DMS153 treated with DMSO at 0.1 percent for 48 hours (cell line): ENCODE results near the gene WDR36.

ENCODE experiments used
- DNase-seq: peaks from one replicate; lab custom pipeline; 2025; ENCODE audit not compliant: unreplicated experiment; lab: John Stamatoyannopoulos, UW

WDR36 gene

DNA sequence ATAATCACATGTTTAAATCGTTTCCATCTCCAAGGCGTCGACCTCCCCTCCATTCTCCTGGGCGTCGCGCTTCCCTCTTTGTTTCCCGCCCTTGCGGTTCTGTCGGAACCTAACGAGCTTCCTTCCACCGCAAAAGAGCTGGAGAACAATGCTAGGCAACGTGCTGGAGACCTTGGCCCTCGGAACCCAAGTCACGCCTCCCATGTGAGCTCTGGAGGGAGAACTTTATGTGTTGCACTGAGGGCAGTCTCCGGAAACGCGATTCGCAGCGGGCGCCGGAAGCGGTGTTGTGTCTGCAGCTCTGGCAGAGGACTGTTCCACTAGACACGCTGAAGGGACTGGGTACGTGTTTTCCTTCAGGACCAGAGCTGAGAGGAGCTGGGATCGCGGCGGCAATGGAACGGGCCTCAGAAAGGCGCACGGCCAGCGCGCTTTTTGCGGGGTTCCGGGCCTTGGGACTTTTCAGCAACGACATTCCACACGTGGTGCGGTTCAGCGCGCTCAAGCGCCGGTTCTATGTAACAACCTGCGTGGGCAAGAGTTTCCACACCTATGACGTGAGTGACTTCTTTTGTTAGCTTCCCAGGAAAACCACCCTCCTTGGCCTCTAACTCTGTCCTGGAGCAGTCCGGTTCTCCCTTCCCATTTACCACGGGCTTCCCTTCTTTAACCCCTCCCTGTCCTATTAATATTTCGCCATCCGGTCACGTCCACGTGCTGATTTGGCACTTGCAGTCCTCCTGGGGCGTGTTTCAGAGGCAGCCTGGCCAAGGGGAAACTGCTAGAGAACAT is at the start of gene WDR36:
TSS of gene WDR36 (plus strand) at position 287 of the 792 bp plus-strand sequence. CDS start at position 396, 109 bp downstream.
- peak; percentile 23 for DNase-seq

- no peak for DNase-seq
These were observed 48.2 kb upstream of the WDR36 start for GRCh38 chr5:111043712-111044506.

- DNase-seq = no peak
These were observed 34.1 kb upstream of the WDR36 start for GRCh38 chr5:111058064-111058463.

DNA sequence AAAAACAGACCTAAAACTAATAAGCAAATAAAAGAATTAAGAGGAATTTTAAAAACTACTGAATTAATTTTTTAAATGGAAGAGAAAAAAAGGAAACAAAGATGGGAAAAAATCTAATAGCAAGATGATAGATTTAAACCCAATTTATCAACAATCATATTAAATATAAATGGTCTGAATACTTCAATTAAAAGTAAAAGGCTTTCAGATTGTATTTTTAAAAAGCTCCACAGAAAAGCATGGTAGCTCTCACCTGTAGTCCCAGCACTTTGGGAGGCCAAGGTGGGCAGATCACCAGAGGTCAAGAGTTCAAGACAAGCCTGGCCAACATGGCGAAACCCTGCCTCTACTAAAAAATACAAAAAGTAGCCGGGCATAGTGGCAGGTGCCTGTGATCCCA is 32.0 kb upstream of the WDR36 start:
- no peak for DNase-seq

DNA sequence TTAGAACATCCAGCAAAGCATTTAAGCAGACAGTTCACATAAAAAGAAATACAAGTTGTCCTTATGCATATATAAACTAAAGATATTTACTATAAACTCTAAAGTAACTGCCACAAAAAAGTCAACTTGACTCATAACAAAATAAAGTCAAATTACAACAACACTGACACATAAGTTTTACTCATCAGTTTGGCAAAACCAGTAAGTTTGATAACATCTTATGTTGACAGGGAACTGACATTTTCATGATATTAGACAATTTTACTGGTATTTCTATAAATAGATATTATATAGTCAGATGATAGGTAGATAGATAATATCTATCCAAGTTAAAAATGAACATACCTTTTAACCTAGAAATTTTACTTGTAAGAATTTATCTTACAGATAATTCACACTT is 30.5 kb upstream of the WDR36 start:
- DNase-seq = no peak

DNA sequence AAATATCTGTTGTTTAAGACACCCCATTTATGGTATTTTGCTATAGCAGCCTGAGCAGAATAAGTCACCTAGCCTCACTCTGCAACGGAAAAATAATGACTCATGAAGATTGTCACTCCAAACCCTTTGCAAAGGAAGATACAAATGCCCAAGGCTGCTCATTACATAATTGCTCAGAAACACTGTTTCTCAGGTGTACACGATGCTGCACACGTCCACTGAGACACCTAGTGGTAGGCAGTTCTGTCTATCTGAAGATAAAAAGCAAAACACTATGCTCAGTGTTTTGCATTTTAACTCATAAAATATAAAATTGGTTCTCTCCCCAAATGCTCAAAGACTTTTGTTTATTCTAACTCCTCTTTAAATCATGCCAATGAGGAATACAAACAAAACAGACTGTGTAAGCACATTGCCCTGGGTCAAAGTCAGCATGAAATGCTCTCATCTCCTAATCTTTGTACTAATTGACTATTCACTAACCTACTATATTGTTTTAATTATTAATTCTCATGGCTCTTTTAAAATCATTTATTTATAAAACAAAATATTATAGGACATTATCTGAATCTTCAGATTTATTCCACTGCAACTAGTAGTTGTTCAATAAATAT is 28.3 kb upstream of the WDR36 start:
- no peak for DNase-seq

GRCh38 chr5:111066261-111066938 is 25.7 kb upstream of the WDR36 start:
- no peak for DNase-seq

DNA sequence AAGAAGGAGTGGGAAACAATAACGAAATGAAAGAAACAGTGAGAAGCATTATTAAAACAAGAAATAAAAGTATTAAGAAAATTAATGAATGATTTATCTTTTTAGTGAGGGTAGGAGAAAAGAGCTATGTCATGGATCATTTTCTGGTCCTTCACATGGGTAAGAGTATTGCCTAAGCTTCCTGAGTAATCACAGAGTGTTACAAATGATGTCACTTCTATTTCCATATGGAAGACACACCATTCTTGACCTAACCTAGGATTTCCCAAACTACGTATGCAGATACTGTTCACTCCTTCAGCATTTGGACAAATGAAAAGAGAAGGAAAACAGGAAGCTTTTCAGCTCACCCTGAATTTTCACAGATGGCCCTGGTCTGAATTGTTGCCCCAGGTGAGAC is 23.9 kb upstream of the WDR36 start:
- DNase-seq = no peak

- no peak for DNase-seq
These were observed 22.3 kb upstream of the WDR36 start for GRCh38 chr5:111069839-111070238.

- no peak for DNase-seq
These were observed 21.6 kb upstream of the WDR36 start for GRCh38 chr5:111070272-111071134.

DNA sequence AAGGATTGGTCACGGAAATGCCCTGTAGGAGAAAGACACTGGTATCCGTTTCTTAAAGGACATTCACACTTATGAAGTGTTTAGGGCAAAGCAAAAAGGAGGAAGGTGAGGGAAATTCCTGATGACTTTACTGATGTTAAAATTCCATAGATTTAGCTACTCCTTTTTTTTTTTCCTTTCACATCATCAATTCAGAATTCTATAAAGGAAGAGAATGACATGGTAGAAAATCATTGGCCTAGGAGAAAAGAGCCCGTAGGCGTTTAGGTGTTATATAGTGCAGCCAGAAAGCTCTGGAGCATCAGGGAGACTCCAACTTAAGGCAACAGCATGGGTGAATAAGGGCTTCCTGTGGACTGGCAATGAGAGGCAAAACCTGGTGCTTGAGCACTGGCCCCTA is 20.7 kb upstream of the WDR36 start, which contains the start of gene TSLP:
TSS of gene TSLP (plus strand) at position 301 of the 400 bp plus-strand sequence. CDS start 178 bp downstream, outside the sequence.
- no peak for DNase-seq

DNA sequence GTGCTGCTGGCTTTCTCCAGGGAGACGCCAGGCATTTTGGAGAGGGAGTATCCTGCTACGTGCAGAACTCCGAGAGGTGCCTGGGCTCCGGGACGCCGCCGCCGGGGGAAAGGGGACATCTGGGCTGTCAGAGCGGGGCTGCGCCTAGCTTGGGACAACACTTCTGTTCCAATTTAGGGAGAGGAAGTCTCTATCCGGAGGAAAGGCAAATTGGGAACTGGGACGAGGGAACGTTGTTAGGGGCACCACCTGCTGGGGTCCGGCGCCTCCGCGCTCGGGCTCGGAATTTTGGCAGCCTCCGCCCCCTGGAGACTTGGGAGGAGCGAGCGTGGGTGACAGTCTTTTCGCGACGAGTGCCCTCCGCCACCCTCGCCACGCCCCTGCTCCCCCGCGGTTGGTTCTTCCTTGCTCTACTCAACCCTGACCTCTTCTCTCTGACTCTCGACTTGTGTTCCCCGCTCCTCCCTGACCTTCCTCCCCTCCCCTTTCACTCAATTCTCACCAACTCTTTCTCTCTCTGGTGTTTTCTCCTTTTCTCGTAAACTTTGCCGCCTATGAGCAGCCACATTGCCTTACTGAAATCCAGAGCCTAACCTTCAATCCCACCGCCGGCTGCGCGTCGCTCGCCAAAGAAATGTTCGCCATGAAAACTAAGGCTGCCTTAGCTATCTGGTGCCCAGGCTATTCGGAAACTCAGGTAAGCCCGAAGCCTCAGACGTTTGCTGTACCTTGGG is 19.0 kb upstream of the WDR36 start:
- no peak for DNase-seq

GRCh38 chr5:111074244-111074643 is 17.9 kb upstream of the WDR36 start:
- no peak for DNase-seq

DNA sequence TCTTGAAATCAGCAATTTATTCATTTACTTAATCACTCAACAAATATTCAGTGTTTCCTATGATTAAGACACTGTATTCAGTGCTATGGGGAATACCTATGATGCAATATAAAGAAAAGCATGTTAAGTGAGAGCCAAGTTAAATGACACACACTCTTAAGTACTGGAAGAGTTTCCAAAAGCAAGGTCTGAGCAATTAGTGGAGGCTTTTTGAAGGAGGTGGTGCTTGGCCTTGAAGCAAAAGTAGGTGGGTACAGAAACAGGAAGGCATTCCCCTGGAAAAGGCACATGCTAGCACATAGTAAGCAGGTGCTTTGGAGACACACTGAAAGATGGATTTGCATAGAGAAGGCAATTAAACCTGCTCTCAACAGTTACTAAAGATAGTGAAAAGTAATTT is 16.6 kb upstream of the WDR36 start:
- DNase-seq = no peak

DNA sequence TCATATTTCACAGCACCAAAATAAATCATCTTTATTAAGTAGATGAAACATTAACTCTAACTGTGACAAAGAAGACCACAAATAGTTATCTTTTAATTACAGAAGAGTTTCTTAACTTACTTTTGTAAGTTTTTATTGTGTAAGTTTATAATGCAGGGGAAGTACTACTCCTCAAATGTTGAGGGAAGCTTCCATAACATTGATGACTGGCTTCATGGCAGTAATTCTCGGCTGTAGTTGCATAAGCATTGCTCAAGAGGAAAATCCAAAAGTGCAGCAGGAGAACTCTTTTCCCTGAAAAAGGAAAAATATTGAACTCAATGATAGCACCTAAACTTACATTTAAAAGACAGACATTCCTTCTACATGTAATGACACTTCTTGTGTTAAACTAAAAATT is 16.1 kb upstream of the WDR36 start:
- no peak for DNase-seq

DNA sequence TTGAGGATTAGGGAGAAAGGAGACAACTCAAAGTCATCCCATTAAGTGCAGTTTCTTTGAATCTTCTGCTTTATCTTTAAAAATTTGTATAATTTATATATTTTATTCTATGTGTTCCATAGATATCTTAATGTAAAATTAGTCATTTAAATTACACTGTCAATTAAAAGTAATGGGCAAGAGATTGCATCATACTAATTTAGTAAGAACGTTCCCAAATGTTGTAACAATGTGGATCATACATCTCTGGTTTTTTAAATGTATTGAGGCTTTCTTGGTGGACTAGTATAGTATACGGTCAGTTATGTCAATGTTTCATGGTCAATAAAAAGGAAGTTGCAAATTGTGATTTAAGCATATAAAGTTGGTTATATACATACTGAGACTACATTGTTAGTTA is 14.5 kb upstream of the WDR36 start:
- no peak for DNase-seq

DNA sequence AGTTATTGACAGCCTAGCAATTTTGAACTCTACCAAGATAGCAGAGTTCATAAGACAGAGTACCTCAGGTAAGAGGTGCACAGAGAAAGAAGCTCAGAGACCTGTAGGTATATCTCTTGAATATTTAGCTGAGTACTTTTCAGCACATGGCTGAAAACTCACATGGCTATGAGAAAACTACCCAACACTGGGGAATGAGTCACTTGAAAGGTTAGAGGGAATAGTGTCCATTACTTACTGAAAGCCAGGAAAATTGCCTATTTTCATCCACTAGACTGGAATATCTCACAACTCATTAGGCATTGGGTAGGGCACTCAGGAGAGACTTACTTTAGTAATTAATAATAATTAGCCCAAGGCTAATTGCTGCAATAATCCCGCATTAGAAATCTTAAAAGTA is 12.3 kb upstream of the WDR36 start:
- DNase-seq = no peak

DNA sequence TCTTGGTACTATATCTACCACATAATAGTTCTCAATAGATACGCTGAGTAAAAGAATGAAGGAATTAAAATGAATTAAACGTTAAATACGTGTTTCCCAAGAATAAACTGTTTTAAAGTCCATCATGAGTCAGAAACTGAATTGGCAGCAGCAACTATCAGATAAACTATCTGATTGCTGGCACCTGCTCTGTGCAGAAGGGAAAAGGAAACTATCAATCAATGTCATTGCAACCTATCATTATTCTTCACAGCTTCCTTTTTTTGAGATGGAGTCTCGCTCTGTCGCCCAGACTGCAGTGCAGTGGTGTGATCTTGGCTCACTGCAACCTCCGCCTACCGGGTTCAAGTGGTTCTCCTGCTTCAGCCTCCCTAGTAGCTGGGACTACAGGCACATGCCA is 8.8 kb upstream of the WDR36 start:
- no peak for DNase-seq

GRCh38 chr5:111095982-111096381 is 3.8 kb downstream of the WDR36 start:
- DNase-seq = no peak
